ENCODE results near the gene LRRC66. TPM values are rescaled to one million over a fixed set of nuclear protein-coding genes. Genes with fewer than 3 reads are reported as not detected.

Gene LRRC66
- total and polyA plus RNA-seq, 8 donors = 0.12 to 5.1 (median 2.5) TPM; not detected in 2

DNA sequence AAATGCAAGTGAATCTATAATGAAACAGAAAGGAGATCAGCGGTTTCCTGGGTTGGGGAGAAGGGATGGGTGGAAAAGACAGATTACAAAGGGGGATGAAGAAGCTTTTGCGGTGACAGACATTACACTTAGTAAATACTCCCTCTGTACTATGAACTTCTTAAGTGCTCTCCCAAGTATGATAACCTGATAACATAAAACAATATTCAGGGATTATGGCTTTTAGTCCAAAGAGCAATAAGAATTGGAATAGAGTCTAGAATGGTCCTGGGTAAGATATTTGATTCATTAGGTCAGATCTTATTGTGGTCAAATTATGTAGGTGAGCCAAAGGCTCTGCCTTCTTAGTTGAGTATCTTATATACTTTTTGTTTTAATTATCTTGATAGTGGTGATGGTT lies 9.2 kb downstream of the LRRC66 start:
- H3K4me1 ChIP-seq = peaks cover 0 to 7% (median 0%) of the 10 kb centered on the region in 4 donors
- intact Hi-C loops (cut with DNase I; ENCODE audit: low total_unique reads) = no loop called here
- no peak overlapping the region for H3K4me3 ChIP-seq
- no peak for TF ChIP-seq EP300 (IDR thresholded peaks at IDR 0.05)
- TF ChIP-seq POLR2A (IDR thresholded peaks at IDR 0.05) = no peak
- TF ChIP-seq POLR2AphosphoS5 (IDR thresholded peaks at IDR 0.05) = no peak
- TF ChIP-seq, protein P1, sequence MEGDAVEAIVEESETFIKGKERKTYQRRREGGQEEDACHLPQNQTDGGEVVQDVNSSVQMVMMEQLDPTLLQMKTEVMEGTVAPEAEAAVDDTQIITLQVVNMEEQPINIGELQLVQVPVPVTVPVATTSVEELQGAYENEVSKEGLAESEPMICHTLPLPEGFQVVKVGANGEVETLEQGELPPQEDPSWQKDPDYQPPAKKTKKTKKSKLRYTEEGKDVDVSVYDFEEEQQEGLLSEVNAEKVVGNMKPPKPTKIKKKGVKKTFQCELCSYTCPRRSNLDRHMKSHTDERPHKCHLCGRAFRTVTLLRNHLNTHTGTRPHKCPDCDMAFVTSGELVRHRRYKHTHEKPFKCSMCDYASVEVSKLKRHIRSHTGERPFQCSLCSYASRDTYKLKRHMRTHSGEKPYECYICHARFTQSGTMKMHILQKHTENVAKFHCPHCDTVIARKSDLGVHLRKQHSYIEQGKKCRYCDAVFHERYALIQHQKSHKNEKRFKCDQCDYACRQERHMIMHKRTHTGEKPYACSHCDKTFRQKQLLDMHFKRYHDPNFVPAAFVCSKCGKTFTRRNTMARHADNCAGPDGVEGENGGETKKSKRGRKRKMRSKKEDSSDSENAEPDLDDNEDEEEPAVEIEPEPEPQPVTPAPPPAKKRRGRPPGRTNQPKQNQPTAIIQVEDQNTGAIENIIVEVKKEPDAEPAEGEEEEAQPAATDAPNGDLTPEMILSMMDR (IDR thresholded peaks at IDR 0.05) = no peak
- DNase-seq = no peak
- no peak overlapping the region for H3K27ac ChIP-seq
- H3K9me3 ChIP-seq = no peaks in the 10 kb centered on the region
- WGBS, 5 donors = 88 to 100% (median 98%) methylated on average over 2 of the region's 2 CpGs
- H3K36me3 ChIP-seq = peaks cover 0 to 3% (median 0%) of the 10 kb centered on the region in 4 donors
- no peaks in the 10 kb centered on the region for H3K27me3 ChIP-seq

DNA sequence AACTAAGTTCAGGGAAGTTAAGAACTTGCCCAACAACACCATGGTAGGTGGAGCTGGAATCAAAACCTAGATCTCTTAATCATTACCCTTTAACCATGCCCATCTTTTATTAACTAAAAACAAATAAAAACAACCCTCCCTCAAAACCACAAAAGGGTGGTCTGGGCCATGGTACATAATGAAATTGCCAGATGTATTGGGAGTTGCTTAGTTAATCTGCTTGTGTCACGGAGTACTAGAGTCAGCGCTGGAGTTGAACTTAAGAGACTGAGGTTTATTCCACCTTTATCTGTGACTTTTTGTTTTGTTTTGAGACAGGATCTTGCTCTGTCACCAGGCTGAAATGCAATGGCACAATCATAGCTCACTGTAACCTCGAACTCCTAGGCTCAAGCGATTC lies 13.3 kb downstream of the LRRC66 start:
- Histone ChIP-seq H3K27me3 (no peaks in the 10 kb centered on the region), H3K27ac (peak overlapping the region in 1 of 5 donors; percentile 53), H3K36me3 (no peaks in the 10 kb centered on the region), H3K4me3 (no peak overlapping the region), H3K4me1 (no peaks in the 10 kb centered on the region), H3K9me3 (no peaks in the 10 kb centered on the region)
- intact Hi-C loops (cut with DNase I; ENCODE audit: low total_unique reads) = no loop called here
- 78 to 86% (median 85%) methylated on average over 4 of the region's 4 CpGs for WGBS, 5 donors
- no peak for TF ChIP-seq POLR2A (IDR thresholded peaks at IDR 0.05)
- peak in 1 of 3 donors; percentile 33 for TF ChIP-seq POLR2AphosphoS5 (IDR thresholded peaks at IDR 0.05)
- TF ChIP-seq EP300 (IDR thresholded peaks at IDR 0.05) = no peak
- TF ChIP-seq, protein P1 (IDR thresholded peaks at IDR 0.05) = no peak
- no peak for DNase-seq

DNA sequence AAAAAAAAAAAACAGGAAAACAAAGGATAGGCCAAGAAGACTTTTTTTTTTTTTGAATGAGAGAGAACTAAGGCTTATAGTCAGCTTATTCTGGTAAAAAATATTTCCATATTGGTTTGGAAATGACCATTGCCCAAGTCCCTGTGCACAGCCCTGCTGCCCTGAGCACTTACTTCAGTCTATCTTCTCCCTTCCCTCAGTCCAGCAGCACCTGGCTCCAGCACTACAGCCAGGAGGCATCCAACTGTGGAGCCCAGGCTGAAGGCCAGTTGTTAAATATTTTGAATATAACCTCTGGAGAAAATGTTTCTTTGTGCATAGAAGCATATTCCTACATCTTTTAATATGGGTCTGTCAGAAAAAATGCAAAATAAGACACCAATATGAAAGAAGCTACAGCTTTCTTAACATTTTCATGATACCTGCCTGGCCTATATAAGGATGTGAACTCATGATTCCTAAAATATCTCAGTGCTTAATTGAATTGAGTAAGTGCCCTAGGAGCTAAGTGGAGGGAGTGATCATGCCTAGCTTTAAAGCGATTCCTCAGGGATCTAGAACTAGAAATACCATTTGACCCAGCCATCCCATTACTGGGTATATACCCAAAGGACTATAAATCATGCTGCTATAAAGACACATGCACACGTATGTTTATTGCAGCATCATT lies 14.4 kb downstream of the LRRC66 start:
- no peak for DNase-seq
- Histone ChIP-seq H3K27ac (no peak overlapping the region), H3K36me3 (no peaks in the 10 kb centered on the region), H3K9me3 (no peaks in the 10 kb centered on the region), H3K4me3 (no peak overlapping the region), H3K27me3 (no peaks in the 10 kb centered on the region), H3K4me1 (no peaks in the 10 kb centered on the region)
- intact Hi-C loops (cut with DNase I; ENCODE audit: low total_unique reads) = no loop called here
- no peak for TF ChIP-seq POLR2A (IDR thresholded peaks at IDR 0.05)
- TF ChIP-seq EP300 (IDR thresholded peaks at IDR 0.05) = no peak
- TF ChIP-seq, protein P1 (IDR thresholded peaks at IDR 0.05) = no peak
- TF ChIP-seq POLR2AphosphoS5 (IDR thresholded peaks at IDR 0.05) = no peak
- 82 to 98% (median 97%) methylated on average over 1 to 2 of the region's 2 CpGs for WGBS, 5 donors

DNA sequence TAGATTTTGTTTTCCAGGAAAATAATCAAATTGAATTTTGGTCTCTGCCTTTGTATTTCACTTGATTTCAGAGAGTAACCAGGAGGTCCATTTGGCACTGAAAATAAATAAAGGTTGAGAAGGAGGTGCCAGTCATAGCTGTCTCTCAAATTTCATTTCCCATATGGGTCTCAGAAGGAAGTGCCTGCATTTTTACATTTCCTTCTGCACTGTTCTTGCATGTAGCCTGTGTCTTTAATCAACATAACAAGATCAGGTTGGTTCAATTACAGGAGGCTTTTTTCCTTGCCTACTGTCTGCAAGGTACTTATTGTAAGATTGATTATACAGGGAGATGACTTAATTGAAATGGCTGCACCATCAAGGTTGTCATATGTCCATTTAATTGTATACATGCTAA lies 15.7 kb downstream of the LRRC66 start:
- Histone ChIP-seq H3K27ac (no peak overlapping the region), H3K4me3 (no peak overlapping the region), H3K36me3 (no peaks in the 10 kb centered on the region), H3K27me3 (no peaks in the 10 kb centered on the region), H3K4me1 (no peaks in the 10 kb centered on the region), H3K9me3 (no peaks in the 10 kb centered on the region)
- TF ChIP-seq, protein P1 (IDR thresholded peaks at IDR 0.05) = no peak
- TF ChIP-seq EP300 (IDR thresholded peaks at IDR 0.05) (no peak), POLR2AphosphoS5 (IDR thresholded peaks at IDR 0.05) (no peak), POLR2A (IDR thresholded peaks at IDR 0.05) (no peak)
- no peak for DNase-seq
- intact Hi-C loops (cut with DNase I; ENCODE audit: low total_unique reads) = no loop called here

Data from stomach (tissue), 9 donors.